Muscle of leg (tissue), 11 donors: ENCODE data around the gene ECSIT. TPM values are rescaled to one million over a fixed set of nuclear protein-coding genes. Genes with fewer than 3 reads are reported as not detected.
"Not testable (repeated sequence)": the region's sequence is repeated elsewhere in the genome, so short reads cannot be mapped to it uniquely, and the experiment has no call there.

Experiments
- DNase-seq: peaks from one replicate; pipeline ENCODE4 v3.0.0; 2013
- H3K27ac ChIP-seq: one replicate; pipeline ENCODE4 v1.5.1; 2013; ENCODE audit warnings: mild to moderate bottlenecking, low read length, control low read depth
- H3K27me3 ChIP-seq: one replicate; pipeline ENCODE4 v1.6.1; 2013; ENCODE audit warnings: low read length; ENCODE audit not compliant: control insufficient read depth, insufficient read depth
- H3K36me3 ChIP-seq: one replicate; pipeline ENCODE4 v1.6.1; 2013; ENCODE audit warnings: low read length; ENCODE audit not compliant: control insufficient read depth, insufficient read depth
- H3K4me1 ChIP-seq: one replicate; pipeline ENCODE4 v1.6.1; 2013; ENCODE audit warnings: low read length; ENCODE audit not compliant: control insufficient read depth, insufficient read depth
- H3K4me3 ChIP-seq: one replicate; pipeline ENCODE4 v1.5.1; 2013; ENCODE audit warnings: low read length, control low read depth
- H3K9me3 ChIP-seq: replicated peaks from 2 replicates; pipeline ENCODE4 v1.6.1; 2013; ENCODE audit warnings: low read depth, low read length; ENCODE audit not compliant: control insufficient read depth
- WGBS: methylation state at CpG from one replicate; pipeline ENCODE4 v1.1.5; 2013; ENCODE audit warnings: missing lambda C conversion rate; ENCODE audit not compliant: insufficient coverage; 5-methylcytosine and 5-hydroxymethylcytosine counted together
- polyA plus RNA-seq, 8 donors: library from polyadenylated mRNA; unstranded; fragments of 120-200 nt; gene quantifications; one replicate each; pipeline versions ENCODE4 v1.2.1 to v1.2.3, GENCODE V29; 2013; ENCODE audit warnings: inconsistent platforms in 1 of 8, low replicate concordance in 1 of 8; ENCODE audit not compliant: insufficient read length in 8 of 8, insufficient read depth in 1 of 8
- total RNA-seq: library from RNA; stranded (reverse); fragments of 120-200 nt; gene quantifications from one replicate; pipeline ENCODE4 v1.2.4, GENCODE V29; 2013

The ECSIT gene
- total and polyA plus RNA-seq, 9 donors: 39.6 to 51.4 (median 44.3) TPM

GRCh38 chr19:11461453-11461852, 67.5 kb downstream of the ECSIT start:
- no peaks in the 10 kb centered on the region for H3K4me1 ChIP-seq
- no peaks in the 10 kb centered on the region for H3K9me3 ChIP-seq
- H3K36me3 ChIP-seq: no peaks in the 10 kb centered on the region
- H3K27me3 ChIP-seq: peaks cover 2% of the 10 kb centered on the region
- no peak overlapping the region for H3K27ac ChIP-seq
- no peak for DNase-seq
- H3K4me3 ChIP-seq: no peak overlapping the region
- WGBS: 83% methylated on average over 1 of the region's 2 CpGs

GRCh38 chr19:11460207-11460606, 68.7 kb downstream of the ECSIT start:
- peaks cover 2% of the 10 kb centered on the region for H3K27me3 ChIP-seq
- DNase-seq: no peak
- H3K27ac ChIP-seq: no peak overlapping the region
- WGBS: 59% methylated on average over 4 of the region's 4 CpGs
- no peaks in the 10 kb centered on the region for H3K9me3 ChIP-seq
- H3K4me3 ChIP-seq: no peak overlapping the region
- H3K4me1 ChIP-seq: no peaks in the 10 kb centered on the region
- H3K36me3 ChIP-seq: no peaks in the 10 kb centered on the region

- not testable (repeated sequence) for H3K27me3 ChIP-seq, H3K9me3 ChIP-seq, H3K36me3 ChIP-seq, H3K4me3 ChIP-seq, H3K4me1 ChIP-seq, DNase-seq, H3K27ac ChIP-seq
- WGBS: 90% methylated on average over 4 of the region's 11 CpGs
These were observed 70.0 kb downstream of the ECSIT start for GRCh38 chr19:11458912-11459311.

DNA sequence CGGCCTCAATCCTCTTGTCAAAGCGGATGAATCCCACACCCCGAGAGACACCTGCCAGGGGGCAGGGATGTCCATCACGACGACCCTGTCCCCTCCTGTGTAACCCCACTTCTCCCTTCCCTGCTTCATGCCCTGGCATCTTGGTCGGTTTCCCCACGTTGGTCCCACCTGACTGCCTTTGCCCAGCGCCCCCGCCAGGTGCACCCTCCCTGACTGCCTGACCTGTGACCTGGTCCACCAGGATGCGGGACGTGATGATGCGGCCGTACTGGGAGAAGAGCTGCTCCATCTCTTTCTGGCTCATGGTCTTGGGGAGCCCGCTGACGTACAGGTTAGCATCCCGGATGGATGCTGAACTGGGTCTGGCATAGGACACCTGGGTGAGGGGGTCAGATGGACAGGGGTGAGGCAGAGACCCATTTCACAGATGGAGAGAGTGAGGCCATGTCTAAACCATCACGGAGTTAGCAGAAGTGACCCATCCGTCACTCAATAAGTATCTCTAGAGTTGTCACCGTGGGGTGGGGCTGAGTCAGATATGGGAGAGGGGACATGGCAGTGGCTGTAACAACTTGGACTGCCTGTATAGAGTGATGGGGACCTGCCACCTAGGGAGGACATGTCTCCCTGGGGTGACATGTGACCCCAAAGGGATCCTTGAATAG, 70.6 kb downstream of the ECSIT start:
- no peak overlapping the region for H3K4me3 ChIP-seq
- WGBS: 82% methylated on average over 16 of the region's 19 CpGs
- H3K27me3 ChIP-seq: peaks cover 2% of the 10 kb centered on the region
- no peak for DNase-seq
- H3K36me3 ChIP-seq: no peaks in the 10 kb centered on the region
- no peaks in the 10 kb centered on the region for H3K9me3 ChIP-seq
- H3K27ac ChIP-seq: no peak overlapping the region
- no peaks in the 10 kb centered on the region for H3K4me1 ChIP-seq

- 82% methylated on average over 16 of the region's 20 CpGs for WGBS
- Histone ChIP-seq H3K36me3 (no peaks in the 10 kb centered on the region), H3K27ac (no peak overlapping the region), H3K4me1 (no peaks in the 10 kb centered on the region), H3K9me3 (no peaks in the 10 kb centered on the region), H3K4me3 (no peak overlapping the region), H3K27me3 (peaks cover 2% of the 10 kb centered on the region)
- DNase-seq: no peak
These were observed 71.1 kb downstream of the ECSIT start for GRCh38 chr19:11457831-11458230.

DNA sequence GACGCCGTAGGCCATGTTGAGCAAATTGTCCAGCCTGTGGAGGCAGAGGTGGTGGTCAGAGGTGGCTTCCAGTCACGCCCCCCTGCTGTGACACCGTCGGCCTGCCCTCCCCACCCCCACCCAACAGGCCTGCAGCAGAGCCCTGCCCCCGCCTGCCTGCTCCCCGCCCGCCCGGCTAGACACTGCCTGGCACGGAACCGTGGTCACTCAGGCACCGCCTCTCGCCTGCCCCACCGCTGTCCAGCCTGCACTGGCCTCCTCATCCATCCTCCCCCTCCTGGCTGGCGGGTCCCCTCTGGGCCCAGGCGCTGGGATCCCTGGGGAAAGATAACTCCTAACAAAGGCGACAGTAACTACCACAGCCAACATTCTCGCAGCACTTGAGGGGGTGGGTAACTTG, 71.8 kb downstream of the ECSIT start:
- Histone ChIP-seq H3K4me3 (no peak overlapping the region), H3K27ac (no peak overlapping the region), H3K9me3 (no peaks in the 10 kb centered on the region), H3K36me3 (no peaks in the 10 kb centered on the region), H3K4me1 (no peaks in the 10 kb centered on the region), H3K27me3 (peaks cover 2% of the 10 kb centered on the region)
- no peak for DNase-seq
- WGBS: 15% methylated on average over 9 of the region's 18 CpGs

DNA sequence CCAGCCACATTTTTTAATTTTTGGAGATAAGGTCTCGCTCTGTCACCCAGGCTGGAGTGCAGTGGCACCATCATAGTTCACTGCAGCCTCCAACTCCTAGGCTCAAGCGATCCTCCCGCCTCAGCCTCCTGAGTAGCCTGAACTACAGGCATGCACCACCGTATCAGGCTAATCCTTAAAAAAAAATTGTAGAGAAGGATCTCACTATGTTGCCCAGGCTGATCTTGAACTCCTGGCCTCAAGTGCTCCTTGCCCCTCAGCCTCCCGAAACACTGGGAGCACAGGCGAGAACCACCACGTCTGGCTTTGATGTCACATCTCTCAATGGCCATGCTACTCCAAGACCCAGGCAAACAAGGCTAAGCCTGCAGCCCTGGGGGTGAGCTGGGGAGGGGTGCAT, 72.3 kb downstream of the ECSIT start:
- Histone ChIP-seq H3K4me3 (no peak overlapping the region), H3K4me1 (peaks cover 3% of the 10 kb centered on the region), H3K9me3 (no peaks in the 10 kb centered on the region), H3K27me3 (peaks cover 2% of the 10 kb centered on the region), H3K36me3 (no peaks in the 10 kb centered on the region), H3K27ac (no peak overlapping the region)
- DNase-seq: no peak
- 91% methylated on average over 5 of the region's 7 CpGs for WGBS

Other genes starting within 250 kb of the ECSIT start
- not detected for gene TSPAN16, start 233.0 kb downstream of the ECSIT start, total RNA-seq
- gene TSPAN16, start 233.0 kb downstream of the ECSIT start, polyA plus RNA-seq: not detected
- 4.3 TPM for gene RAB3D, start 189.5 kb downstream of the ECSIT start, total RNA-seq
- gene RAB3D, start 189.5 kb downstream of the ECSIT start, polyA plus RNA-seq: 10 to 100 TPM in 1 of 8 donors, 1 to 10 TPM in 7; 4.1 to 10.7 (median 6.6) TPM
- 48.2 TPM for gene TMEM205, start 182.9 kb downstream of the ECSIT start, total RNA-seq
- 10 to 100 TPM; 40.1 to 53.6 (median 45.5) TPM for gene TMEM205, start 182.9 kb downstream of the ECSIT start, polyA plus RNA-seq
- gene CCDC159, start 182.6 kb downstream of the ECSIT start, total RNA-seq: 5.2 TPM
- gene CCDC159, start 182.6 kb downstream of the ECSIT start, polyA plus RNA-seq: 10 to 100 TPM in 2 of 8 donors, 1 to 10 TPM in 6; 5.1 to 13.7 (median 8.3) TPM
- gene PLPPR2, start 173.7 kb downstream of the ECSIT start, total RNA-seq: 4.8 TPM
- gene PLPPR2, start 173.7 kb downstream of the ECSIT start, polyA plus RNA-seq: 10 to 100 TPM; 11.0 to 16.7 (median 13.1) TPM
- gene SWSAP1, start 154.5 kb downstream of the ECSIT start, total RNA-seq: 1.3 TPM
- 1 to 10 TPM; 1.4 to 1.9 (median 1.7) TPM for gene SWSAP1, start 154.5 kb downstream of the ECSIT start, polyA plus RNA-seq
- gene EPOR, start 144.8 kb downstream of the ECSIT start, total RNA-seq: 3.0 TPM
- gene EPOR, start 144.8 kb downstream of the ECSIT start, polyA plus RNA-seq: 1 to 10 TPM; 2.4 to 5.3 (median 3.7) TPM
- gene RGL3, start 109.8 kb downstream of the ECSIT start, total RNA-seq: 0.31 TPM
- 1 to 10 TPM in 1 of 8 donors, under 1 TPM in 7; 0.12 to 2.3 (median 0.43) TPM for gene RGL3, start 109.8 kb downstream of the ECSIT start, polyA plus RNA-seq
- gene ODAD3, start 94.0 kb downstream of the ECSIT start, total RNA-seq: 0.22 TPM
- under 1 TPM; 0.11 to 0.49 (median 0.21) TPM for gene ODAD3, start 94.0 kb downstream of the ECSIT start, polyA plus RNA-seq
- 80.5 TPM for gene PRKCSH, start 93.5 kb downstream of the ECSIT start, total RNA-seq
- 100 to 1,000 TPM; 161 to 260 (median 201) TPM for gene PRKCSH, start 93.5 kb downstream of the ECSIT start, polyA plus RNA-seq
- gene ELAVL3, start 48.1 kb downstream of the ECSIT start, total RNA-seq: 0.09 TPM
- gene ELAVL3, start 48.1 kb downstream of the ECSIT start, polyA plus RNA-seq: under 1 TPM in 6 of 8 donors, not detected in 2; 0.05 to 0.16 (median 0.10) TPM
- gene ZNF653, start 23.3 kb downstream of the ECSIT start, total RNA-seq: 3.4 TPM
- 1 to 10 TPM; 4.4 to 8.3 (median 5.9) TPM for gene ZNF653, start 23.3 kb downstream of the ECSIT start, polyA plus RNA-seq
- gene CNN1, start 9.7 kb upstream of the ECSIT start, total RNA-seq: 72.4 TPM
- 100 to 1,000 TPM in 2 of 8 donors, 10 to 100 TPM in 6; 40.4 to 144 (median 72.4) TPM for gene CNN1, start 9.7 kb upstream of the ECSIT start, polyA plus RNA-seq
- gene ELOF1, start 30.1 kb upstream of the ECSIT start, total RNA-seq: 32.3 TPM
- gene ELOF1, start 30.1 kb upstream of the ECSIT start, polyA plus RNA-seq: 10 to 100 TPM; 33.5 to 43.3 (median 38.8) TPM
- 1.8 TPM for gene ACP5, start 48.5 kb upstream of the ECSIT start, total RNA-seq
- gene ACP5, start 48.5 kb upstream of the ECSIT start, polyA plus RNA-seq: 1 to 10 TPM in 7 of 8 donors, under 1 TPM in 1; 0.81 to 4.9 (median 1.5) TPM
- 20.5 TPM for gene ZNF627, start 68.3 kb upstream of the ECSIT start, total RNA-seq
- 10 to 100 TPM; 11.1 to 16.1 (median 12.9) TPM for gene ZNF627, start 68.3 kb upstream of the ECSIT start, polyA plus RNA-seq
- 9.1 TPM for gene ZNF823, start 209.8 kb upstream of the ECSIT start, total RNA-seq
- gene ZNF823, start 209.8 kb upstream of the ECSIT start, polyA plus RNA-seq: 1 to 10 TPM; 3.1 to 4.9 (median 4.2) TPM
- gene ZNF441, start 237.9 kb upstream of the ECSIT start, total RNA-seq: 13.2 TPM
- gene ZNF441, start 237.9 kb upstream of the ECSIT start, polyA plus RNA-seq: 1 to 10 TPM; 5.2 to 7.2 (median 6.2) TPM